ENCODE results near the gene GATAD2A. TPM values are rescaled to one million over a fixed set of nuclear protein-coding genes. Genes with fewer than 3 reads are reported as not detected.

Gene GATAD2A
- total and polyA plus RNA-seq, 2 of the 8 experiments (the other 6 are each of a cell fraction or from before 2014, with no cell fraction given) = 38.4 to 205 TPM

- TF ChIP-seq KDM4A (IDR thresholded peaks at IDR 0.05; ENCODE audit: low read depth, low read length, severe bottlenecking) (no peak), USF2 (IDR thresholded peaks at IDR 0.05; ENCODE audit: low read length) (no peak), BACH1 (IDR thresholded peaks at IDR 0.05; ENCODE audit: low read length) (no peak), POLR2AphosphoS5 (IDR thresholded peaks at IDR 0.05; ENCODE audit: low read depth, low read length) (no peak), RFX5 (IDR thresholded peaks at IDR 0.05; ENCODE audit: borderline replicate concordance, low read depth, low read length) (no peak), CBX5 (IDR thresholded peaks at IDR 0.05; ENCODE audit: low read depth, low read length) (no peak), EP300 (IDR thresholded peaks at IDR 0.05; ENCODE audit: borderline replicate concordance in 1 of 2, low read depth in 2 of 2, low read length in 2 of 2) (no peak), SUZ12 (IDR thresholded peaks at IDR 0.05; ENCODE audit: low read length) (no peak)
- WGBS, 2 experiments (ENCODE audit: extremely low coverage in 1 of 2, insufficient coverage in 1 of 2, insufficient read length in 1 of 2, insufficient replicate concordance in 2 of 2, low coverage in 1 of 2, low lambda C conversion rate in 2 of 2, missing lambda C conversion rate in 1 of 2) = 93% methylated on average over 64 of the region's 75 CpGs; no CpG with 5 or more reads in 1 of the 2 experiments
- no peak overlapping the region for H3K23ac ChIP-seq (ENCODE audit: insufficient read length)
Measured at GRCh38 chr19:19544257-19544953, 138.9 kb downstream of the GATAD2A start.

More at GRCh38 chr19:19544257-19544953, 138.9 kb downstream of the GATAD2A start:
- ChIA-PET CTCF (ENCODE audit: partially characterized antibody) (interaction anchor here (1.0 to 15.7 kb wide), 3 partner anchors 8 to 93 kb away, joined by 3 to 223 read pairs (median 9); no protein-coding TSS in a partner anchor), POLR2A (ENCODE audit: partially characterized antibody) (interaction anchor here (1.0 to 1.8 kb wide), 5 partner anchors 9 to 99 kb away, joined by 3 to 4 read pairs (median 4); partner anchors contain the start of gene GMIP)
- H3K4ac ChIP-seq (replicated peaks; ENCODE audit: insufficient read length, low read depth, low read length) = no peak overlapping the region
- FAIRE-seq = no peak
- H2BK15ac ChIP-seq (ENCODE audit: low read length) = no peak overlapping the region
- no peak overlapping the region for H2BK5ac ChIP-seq (ENCODE audit: low read depth, low read length)
- H4K20me1 ChIP-seq (replicated peaks in 1 of 2; ENCODE audit: control insufficient read depth in 1 of 2, insufficient read depth in 2 of 2, low read length in 2 of 2) = peaks cover 0 to 1% of the 10 kb centered on the region in 2 experiments
- H3K27ac ChIP-seq (ENCODE audit: low read depth, low read length) = no peak overlapping the region
- H3K9ac ChIP-seq (replicated peaks in 1 of 4; ENCODE audit: extremely low read depth in 1 of 4, low read depth in 3 of 4, low read length in 3 of 4) = no peak overlapping the region
- H3K79me1 ChIP-seq (ENCODE audit: low read depth, low read length) = no peaks in the 10 kb centered on the region
- no peak overlapping the region for H3K56ac ChIP-seq (replicated peaks; ENCODE audit: insufficient read length, low read depth, low read length)
- H2BK20ac ChIP-seq (ENCODE audit: low read length) = no peak overlapping the region
- no peak overlapping the region for H2BK120ac ChIP-seq (replicated peaks; ENCODE audit: low read depth, low read length)
- no peak overlapping the region for H4K5ac ChIP-seq (ENCODE audit: insufficient read length, low read depth, low read length)
- peaks cover 1 to 11% (median 10%) of the 10 kb centered on the region in 4 experiments for H3K27me3 ChIP-seq (replicated peaks in 1 of 4; ENCODE audit: control insufficient read depth in 3 of 4, extremely low read depth in 1 of 4, insufficient read depth in 3 of 4, low read length in 3 of 4)
- peaks cover 3% of the 10 kb centered on the region; the same call in 1 of the 2 replicates for H3K23me2 ChIP-seq (ENCODE audit: low read depth, low read length)
- H2AFZ ChIP-seq (ENCODE audit: low read length) = no peak overlapping the region
- H3K9me3 ChIP-seq (ENCODE audit: insufficient read depth in 2 of 2, low read depth in 1 of 2, low read length in 1 of 2) = peaks cover 0 to 4% of the 10 kb centered on the region in 2 experiments; a peak in 1 of 4 replicates
- H2BK12ac ChIP-seq (ENCODE audit: low read depth, low read length) = no peak overlapping the region
- DNase-seq (ENCODE audit: low read depth in 1 of 2, low spot score in 2 of 2) = no peak
- no peak overlapping the region for H3K14ac ChIP-seq (ENCODE audit: insufficient read length)
- no peak overlapping the region for H3K4me2 ChIP-seq (ENCODE audit: insufficient read depth in 1 of 2, low read depth in 2 of 2, low read length in 2 of 2)
- peaks cover 0 to 5% (median 1%) of the 10 kb centered on the region in 4 experiments; a peak in 3 of 7 replicates for H3K4me1 ChIP-seq (replicated peaks in 1 of 4; ENCODE audit: control insufficient read depth in 3 of 4, insufficient read depth in 4 of 4, low read length in 3 of 4)
- no peaks in the 10 kb centered on the region for H3K36me3 ChIP-seq (ENCODE audit: control insufficient read depth in 2 of 4, insufficient read depth in 4 of 4, low read length in 3 of 4)
- H3K4me3 ChIP-seq (ENCODE audit: extremely low read depth in 1 of 4, insufficient read depth in 2 of 4, low read depth in 3 of 4, low read length in 4 of 4) = no peak overlapping the region
- H3K18ac ChIP-seq (ENCODE audit: extremely low read depth, low read length) = no peak overlapping the region
- H4K8ac ChIP-seq (ENCODE audit: extremely low read depth, insufficient read depth, low read length) = no peak overlapping the region; the same call in 1 of the 2 replicates
- no peak overlapping the region for H2AK5ac ChIP-seq (ENCODE audit: low read depth, low read length)
- no peaks in the 10 kb centered on the region for H3K79me2 ChIP-seq (ENCODE audit: control insufficient read depth in 1 of 2, insufficient read depth in 2 of 2, low read length in 2 of 2)
- no peak overlapping the region for H4K91ac ChIP-seq (replicated peaks; ENCODE audit: insufficient read length, low read length)

All from H1 (cell line).